Ureter (tissue), 1 donor: Measurements from ENCODE around the gene CORO2B. TPM values are rescaled to one million over a fixed set of nuclear protein-coding genes. Genes with fewer than 3 reads are reported as not detected.

Source experiments
- DNase-seq: peaks from one replicate; pipeline ENCODE4 v3.0.0-alpha.2; 2020; ENCODE audit warnings: low spot score
- total RNA-seq: library from RNA; stranded (reverse); gene quantifications from one replicate; pipeline ENCODE4 v1.2.4, GENCODE V29; 2023
- donor health status: DM: yes; HTN: yes; CAD: no.

Gene CORO2B
- total RNA-seq, 1 donor from 2014 or later, result 5.4 TPM

GRCh38 chr15:68769702-68770101 is 190.9 kb downstream of the CORO2B start:
- peak; percentile 9 for DNase-seq

DNA sequence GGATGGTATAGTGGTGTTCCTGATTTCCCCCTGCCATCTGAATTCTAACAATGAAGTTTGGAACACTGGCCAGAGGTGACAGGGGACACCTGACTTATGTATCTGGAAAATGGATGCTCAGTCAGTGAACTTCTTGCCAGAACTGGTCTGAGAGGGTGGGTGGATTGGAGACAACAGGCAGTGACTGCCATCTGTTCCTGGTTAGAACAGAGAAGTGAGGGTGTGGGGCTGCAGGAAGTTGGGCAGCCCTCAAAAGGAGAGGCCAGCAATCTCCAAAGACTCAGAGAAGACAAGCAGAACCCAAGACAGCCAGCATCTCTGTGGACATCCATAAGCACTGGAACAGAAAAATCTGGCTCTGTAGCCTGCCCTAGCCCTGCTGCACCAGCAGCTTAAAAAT is 191.4 kb downstream of the CORO2B start:
- peak; percentile 27 for DNase-seq

DNA sequence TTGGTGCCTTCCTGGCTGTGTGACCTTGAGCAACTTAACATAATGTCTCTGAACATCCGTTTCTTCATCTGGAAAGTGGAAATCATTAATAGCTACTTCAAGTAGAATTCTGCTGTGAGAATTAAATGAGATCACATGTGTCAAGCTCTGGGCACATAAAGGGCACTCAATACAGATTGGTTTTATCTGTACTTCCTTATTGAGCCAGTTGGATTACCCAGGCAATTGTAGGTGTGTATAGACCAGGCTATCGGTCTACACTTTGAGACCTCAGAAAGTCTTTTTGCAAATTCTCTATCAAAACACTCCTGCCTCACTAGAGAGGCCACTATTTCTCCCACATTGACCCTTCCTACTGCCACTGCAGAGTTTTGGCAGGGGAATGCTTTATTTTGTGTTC is 194.2 kb downstream of the CORO2B start:
- DNase-seq, result no peak

GRCh38 chr15:68774120-68774519 is 195.3 kb downstream of the CORO2B start:
- DNase-seq, result no peak

DNA sequence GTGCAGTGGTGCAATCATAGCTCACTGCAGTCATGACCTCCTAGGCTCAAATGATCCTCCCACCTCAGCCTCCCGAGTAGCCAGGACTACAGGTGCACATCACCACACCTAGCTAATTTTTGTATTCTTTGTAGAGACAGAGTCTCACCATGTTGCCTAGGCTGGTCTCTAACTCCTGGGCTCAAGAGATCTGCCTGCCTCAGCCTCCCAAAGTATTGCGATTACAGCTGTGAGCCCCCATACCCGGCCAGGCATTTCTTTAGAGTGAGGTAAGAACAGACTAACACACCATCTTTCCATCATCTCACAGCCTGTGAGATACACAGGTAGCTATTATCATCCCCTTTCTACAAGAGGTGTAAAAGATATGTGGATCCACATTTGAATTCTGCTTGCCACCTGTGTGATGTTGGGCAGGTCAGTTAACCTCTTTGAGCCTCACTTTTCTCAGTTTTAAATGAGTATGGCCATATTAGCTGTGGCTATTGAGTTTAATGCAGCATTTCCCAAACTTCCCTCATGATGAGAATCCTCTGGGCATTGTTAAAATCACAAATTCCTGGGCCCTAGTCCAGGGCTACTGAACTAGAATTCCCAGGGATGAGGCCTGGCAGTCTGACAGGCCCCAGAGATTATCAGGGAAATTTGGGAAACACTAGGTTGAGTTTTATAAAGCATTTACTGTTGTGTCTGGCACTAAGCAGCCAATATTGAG is 195.9 kb downstream of the CORO2B start:
- DNase-seq, result no peak

DNA sequence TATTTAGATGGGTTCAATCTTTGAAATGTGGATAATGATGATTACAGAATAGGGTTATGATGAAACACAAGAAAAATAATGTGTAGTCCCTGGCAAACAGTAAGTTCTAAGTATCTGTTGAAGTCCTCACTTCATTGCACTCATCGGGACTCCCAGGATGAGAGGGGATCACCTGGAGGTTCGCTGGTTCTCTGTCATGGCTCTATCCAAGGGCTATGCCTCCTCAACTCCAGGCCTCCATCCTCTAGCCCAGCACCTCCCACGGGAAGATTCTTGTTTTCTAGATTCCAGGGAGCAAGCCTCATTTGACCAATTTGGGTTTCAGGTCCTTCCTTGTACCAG is 196.4 kb downstream of the CORO2B start:
- no peak for DNase-seq

DNA sequence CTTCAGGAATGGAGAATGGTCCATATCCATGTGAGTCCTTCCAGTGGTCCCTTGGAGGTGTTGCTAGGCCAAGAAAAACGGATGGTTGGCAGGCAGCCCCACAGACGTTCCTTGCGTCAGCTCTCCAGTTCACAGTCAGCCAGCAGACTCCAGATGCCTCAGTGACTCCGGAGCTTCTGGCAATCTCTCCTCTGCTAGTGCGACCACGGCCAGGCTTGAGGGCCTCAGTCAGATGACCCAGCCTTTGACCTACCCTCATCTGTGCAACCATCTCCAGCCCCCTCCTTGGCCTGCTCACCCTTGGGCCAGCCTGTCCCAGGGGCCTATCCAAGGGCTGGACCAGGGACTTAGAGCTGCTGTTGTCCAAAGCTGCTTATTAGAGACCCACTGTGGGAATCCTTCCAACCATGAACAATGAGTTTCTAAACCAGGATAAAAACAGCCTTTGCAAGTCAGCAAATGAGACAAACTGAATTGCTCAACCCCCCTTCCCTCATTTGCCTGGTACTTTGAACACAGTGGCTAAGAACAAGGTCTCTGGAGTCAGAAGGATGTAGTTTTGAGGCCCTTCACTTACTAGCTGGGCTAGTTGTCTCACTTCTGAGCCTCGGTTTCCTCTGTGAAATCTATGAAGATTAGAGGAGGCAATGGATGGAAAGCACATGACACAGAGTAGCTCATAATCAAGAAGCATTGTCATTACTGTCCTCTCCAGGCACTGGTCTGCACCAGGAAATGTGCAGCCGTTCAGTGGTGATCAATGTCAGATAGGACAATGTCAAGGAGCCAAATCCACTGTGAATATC is 197.1 kb downstream of the CORO2B start:
- peak; percentile 79 for DNase-seq

DNA sequence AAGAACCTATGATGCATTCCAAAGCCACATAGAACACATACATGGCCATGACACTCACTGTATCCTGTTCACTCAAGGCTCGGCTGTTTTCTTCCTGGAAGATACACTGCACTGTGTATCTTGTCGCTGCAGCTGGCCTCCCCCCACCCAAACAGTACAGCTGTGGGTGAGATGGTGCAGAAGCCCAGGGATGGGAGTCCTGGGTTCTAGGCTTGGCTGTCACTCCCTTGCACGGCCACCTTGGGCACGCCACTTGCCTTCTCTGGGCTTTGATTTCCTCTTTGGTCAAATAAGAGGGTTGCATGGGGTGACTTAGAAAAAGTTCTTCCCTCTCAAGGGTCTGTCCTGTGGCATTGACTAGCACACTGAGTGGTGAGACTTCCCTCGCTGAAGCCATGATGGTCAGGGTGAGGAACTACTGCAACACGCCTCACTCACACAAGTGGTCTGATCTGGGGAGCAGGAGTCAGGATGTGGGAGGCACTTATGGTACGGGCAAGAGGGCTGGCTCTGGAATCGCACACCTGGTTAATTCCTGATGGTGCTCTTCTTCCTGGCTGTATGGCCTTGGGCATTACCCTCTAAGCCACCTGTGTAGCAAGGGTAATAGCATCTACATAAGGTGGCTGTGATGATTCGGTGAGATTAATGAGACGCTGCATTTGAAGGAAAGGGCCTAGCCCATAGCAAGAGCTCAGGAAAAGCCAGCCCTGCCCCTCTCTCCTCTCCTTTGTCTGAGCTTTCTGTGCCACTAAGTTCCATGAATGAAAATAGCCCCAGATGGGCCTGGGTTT is 197.9 kb downstream of the CORO2B start:
- no peak for DNase-seq

Other genes with a start within 250 kb of the CORO2B start
- gene ITGA11, start 146.8 kb upstream of the CORO2B start, total RNA-seq, result 22.8 TPM
- gene ANP32A, start 241.9 kb downstream of the CORO2B start, total RNA-seq, result 169 TPM